Upper lobe of left lung (tissue), 6 donors: ENCODE measurements around the gene TLCD5. TPM values are rescaled to one million over a fixed set of nuclear protein-coding genes. Genes with fewer than 3 reads are reported as not detected.

Experiments used
- ATAC-seq, 2 donors: fragments of 200-7000 bp; cut with Tn5 transposase; one replicate each; pipeline ENCODE4 v1.9.1; 2022; ENCODE audit warnings: mild to moderate bottlenecking in 2 of 2, moderate library complexity in 2 of 2; ENCODE audit not compliant: low FRiP score in 2 of 2
- DNase-seq, 2 donors: peaks; one replicate each; pipeline ENCODE4 v3.0.0-alpha.2; 2019 to 2020
- H3K27ac ChIP-seq, 4 donors: fragments of 200-600 bp; sonication (generic); one replicate each; pipeline ENCODE4 v1.5.1; 2016 to 2019
- H3K27me3 ChIP-seq, 4 donors: fragments of 200-600 bp; sonication (generic); one replicate each; pipeline ENCODE4 v1.5.1; 2017 to 2019
- H3K36me3 ChIP-seq, 4 donors: fragments of 200-600 bp; sonication (generic); one replicate each; pipeline ENCODE4 v1.5.1; 2016 to 2019
- H3K4me1 ChIP-seq, 4 donors: fragments of 200-600 bp; sonication (generic); one replicate each; pipeline ENCODE4 v1.5.1; 2018 to 2019
- H3K4me3 ChIP-seq, 4 donors: fragments of 200-600 bp; sonication (generic); one replicate each; pipeline ENCODE4 v1.5.1; 2017 to 2019; ENCODE audit warnings: mild to moderate bottlenecking in 2 of 4, moderate library complexity in 1 of 4
- H3K9me3 ChIP-seq, 4 donors: fragments of 200-600 bp; sonication (generic); one replicate each; pipeline ENCODE4 v1.5.1; 2018 to 2019
- EP300 ChIP-seq, 4 donors: sonication (generic); formaldehyde crosslinking; IDR thresholded peaks; one replicate each; pipeline ENCODE4 v1.5.1; 2017; ENCODE audit warnings: antibody characterized with exemption in 4 of 4, control low read depth in 2 of 4
- POLR2A ChIP-seq, 4 donors: fragments of 450-650 bp; IDR thresholded peaks; one replicate each; pipeline ENCODE4 v1.5.1; 2016 to 2017; ENCODE audit warnings: antibody characterized with exemption in 4 of 4, mild to moderate bottlenecking in 2 of 4
- POLR2AphosphoS5 ChIP-seq, 2 donors: sonication (generic); formaldehyde crosslinking; IDR thresholded peaks; one replicate each; pipeline ENCODE4 v1.5.1; 2017; ENCODE audit warnings: antibody characterized with exemption in 2 of 2
- WGBS, 2 donors: methylation state at CpG; one replicate each; pipeline ENCODE4 v1.1.5; 2017 to 2018; 5-methylcytosine and 5-hydroxymethylcytosine counted together
- total RNA-seq, 6 donors: library from RNA; depleted of rRNA in 4 of 6; stranded (reverse); fragments of >200 nt in 4 of 6; gene quantifications; one replicate each; pipeline versions ENCODE4 v1.1.0 to v1.2.1, GENCODE V29; 2016 to 2021
- TF ChIP-seq, protein P1 (sequence below), 6 experiments: fragments of 450-650 bp in 4 of 6; fragments of 200-600 bp in 2 of 6; sonication (generic) in 2 of 6; IDR thresholded peaks; one replicate each; pipeline ENCODE4 v1.5.1; 2016 to 2019; ENCODE audit warnings: antibody characterized with exemption in 6 of 6
- donor health status: DM: no; HTN: no; CAD: no; lungs with moderate emphysema.
- donor health status: DM: no; HTN: yes; CAD: no; lungs with severe emphysema.

Gene TLCD5
- total RNA-seq, 6 donors from 2014 or later: 1.2 to 5.4 (median 3.1) TPM

GRCh38 chr11:120298461-120298860 is 26.6 kb upstream of the TLCD5 start:
- TF ChIP-seq EP300 (IDR thresholded peaks at IDR 0.05): no peak
- no peak for TF ChIP-seq POLR2A (IDR thresholded peaks at IDR 0.05)
- TF ChIP-seq, protein P1, sequence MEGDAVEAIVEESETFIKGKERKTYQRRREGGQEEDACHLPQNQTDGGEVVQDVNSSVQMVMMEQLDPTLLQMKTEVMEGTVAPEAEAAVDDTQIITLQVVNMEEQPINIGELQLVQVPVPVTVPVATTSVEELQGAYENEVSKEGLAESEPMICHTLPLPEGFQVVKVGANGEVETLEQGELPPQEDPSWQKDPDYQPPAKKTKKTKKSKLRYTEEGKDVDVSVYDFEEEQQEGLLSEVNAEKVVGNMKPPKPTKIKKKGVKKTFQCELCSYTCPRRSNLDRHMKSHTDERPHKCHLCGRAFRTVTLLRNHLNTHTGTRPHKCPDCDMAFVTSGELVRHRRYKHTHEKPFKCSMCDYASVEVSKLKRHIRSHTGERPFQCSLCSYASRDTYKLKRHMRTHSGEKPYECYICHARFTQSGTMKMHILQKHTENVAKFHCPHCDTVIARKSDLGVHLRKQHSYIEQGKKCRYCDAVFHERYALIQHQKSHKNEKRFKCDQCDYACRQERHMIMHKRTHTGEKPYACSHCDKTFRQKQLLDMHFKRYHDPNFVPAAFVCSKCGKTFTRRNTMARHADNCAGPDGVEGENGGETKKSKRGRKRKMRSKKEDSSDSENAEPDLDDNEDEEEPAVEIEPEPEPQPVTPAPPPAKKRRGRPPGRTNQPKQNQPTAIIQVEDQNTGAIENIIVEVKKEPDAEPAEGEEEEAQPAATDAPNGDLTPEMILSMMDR (IDR thresholded peaks at IDR 0.05): no peak
- no peak for TF ChIP-seq POLR2AphosphoS5 (IDR thresholded peaks at IDR 0.05)

DNA sequence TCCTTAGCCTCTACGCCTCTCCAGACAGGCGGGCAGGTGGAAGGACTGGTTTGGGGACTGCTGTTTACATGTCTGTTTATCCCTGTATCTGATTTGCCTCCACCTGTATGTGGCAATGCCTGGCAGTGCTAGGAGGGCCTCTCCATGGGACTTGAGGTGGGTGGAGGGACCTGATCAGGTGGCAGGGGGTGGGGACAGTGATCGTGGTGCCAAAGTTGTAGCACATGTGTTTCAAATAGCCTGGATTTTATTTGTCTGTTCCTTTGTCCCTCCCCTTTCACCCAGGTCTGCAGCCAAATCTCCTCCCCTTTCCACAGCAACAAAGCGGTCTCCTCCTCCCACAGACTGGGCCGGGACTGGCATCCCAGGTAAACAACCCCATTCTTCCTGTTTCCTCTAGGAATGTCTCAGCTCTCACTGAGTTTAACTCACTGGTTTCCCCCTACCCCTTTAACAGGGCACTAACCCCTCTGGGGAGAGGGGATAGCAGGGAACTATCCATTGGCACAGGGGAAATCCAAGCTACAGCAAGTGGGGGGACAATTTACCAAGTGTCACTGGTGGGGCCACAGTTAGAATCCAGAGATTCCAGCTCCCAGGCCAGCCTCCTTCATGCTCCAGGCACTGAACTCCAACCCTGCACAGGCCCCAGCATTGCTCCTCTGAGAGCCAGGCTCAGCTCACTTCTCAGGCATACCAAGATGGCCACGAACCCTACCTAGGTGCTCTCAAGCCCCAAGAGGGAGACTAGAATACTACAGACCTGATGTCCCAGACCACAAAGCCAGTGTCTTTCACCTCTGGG is 22.9 kb upstream of the TLCD5 start:
- ATAC-seq (peak; percentile 21 to 90), DNase-seq (peak in 1 of 2 donors; percentile 91)
- H3K4me3 ChIP-seq: no peak overlapping the region
- no peaks in the 10 kb centered on the region for H3K36me3 ChIP-seq
- peak overlapping the region in 3 of 4 donors; percentile 37 to 81 (median 69) for H3K27ac ChIP-seq
- no peaks in the 10 kb centered on the region for H3K9me3 ChIP-seq
- TF ChIP-seq EP300 (IDR thresholded peaks at IDR 0.05) (peak in 1 of 4 donors; percentile 79), POLR2A (IDR thresholded peaks at IDR 0.05) (peak in 1 of 4 donors; percentile 33), POLR2AphosphoS5 (IDR thresholded peaks at IDR 0.05) (peak; percentile 37 to 68)
- TF ChIP-seq, protein P1 (IDR thresholded peaks at IDR 0.05): no peak
- 52 to 67% methylated on average over 6 of the region's 6 CpGs for WGBS, 2 donors
- H3K4me1 ChIP-seq: peaks cover 0 to 24% (median 9%) of the 10 kb centered on the region in 4 donors
- no peaks in the 10 kb centered on the region for H3K27me3 ChIP-seq

More at GRCh38 chr11:120298461-120298860, 26.6 kb upstream of the TLCD5 start:
- H3K27me3 ChIP-seq: no peaks in the 10 kb centered on the region
- H3K4me1 ChIP-seq: peaks cover 0 to 19% (median 9%) of the 10 kb centered on the region in 4 donors
- H3K9me3 ChIP-seq: no peaks in the 10 kb centered on the region
- H3K4me3 ChIP-seq: no peak overlapping the region
- WGBS, 2 donors: 89% methylated on average over 5 of the region's 5 CpGs
- ATAC-seq (no peak), DNase-seq (no peak)
- H3K36me3 ChIP-seq: no peaks in the 10 kb centered on the region
- no peak overlapping the region for H3K27ac ChIP-seq

DNA sequence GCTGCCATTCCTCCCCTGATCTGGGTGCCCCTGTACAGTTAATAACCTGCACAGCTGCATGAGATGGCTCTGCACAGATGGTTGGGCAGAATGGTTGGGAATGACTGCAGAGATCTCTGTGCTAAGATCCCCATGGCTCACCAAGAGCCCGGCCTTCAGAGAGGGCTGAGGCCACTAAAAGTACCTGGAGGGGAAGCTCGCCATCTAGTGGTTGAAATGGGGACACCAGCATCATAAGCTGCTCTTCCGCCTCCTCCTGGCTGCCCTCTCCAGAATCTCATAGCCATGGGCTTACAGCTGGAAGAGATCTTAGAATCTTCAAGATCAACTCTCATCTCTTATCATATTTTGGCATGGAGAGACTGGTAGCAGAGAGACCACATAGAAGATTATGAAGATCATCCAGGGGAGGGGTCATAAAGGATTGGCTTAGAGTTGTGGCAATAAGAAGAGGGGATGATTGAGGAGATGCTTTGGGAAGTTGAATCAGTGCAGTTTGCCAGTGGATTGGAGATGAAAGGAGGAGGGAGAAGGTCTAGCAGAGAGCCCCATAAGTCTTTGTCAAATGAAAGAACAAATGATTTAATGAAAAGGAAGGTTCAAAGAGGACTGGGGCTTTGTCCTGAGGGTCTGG is 22.0 kb upstream of the TLCD5 start:
- 15% methylated on average over 2 to 3 of the region's 3 CpGs for WGBS, 2 donors
- ATAC-seq (peak; percentile 78 to 85), DNase-seq (peak in 1 of 2 donors; percentile 73)
- Histone ChIP-seq H3K9me3 (no peaks in the 10 kb centered on the region), H3K27ac (peak overlapping the region in 2 of 4 donors; percentile 69 to 81), H3K4me3 (no peak overlapping the region), H3K27me3 (no peaks in the 10 kb centered on the region), H3K4me1 (peaks cover 0 to 24% (median 9%) of the 10 kb centered on the region in 4 donors), H3K36me3 (no peaks in the 10 kb centered on the region)
- TF ChIP-seq, protein P1 (IDR thresholded peaks at IDR 0.05): peak; percentile 60 to 86 (median 74)
- no peak for TF ChIP-seq POLR2AphosphoS5 (IDR thresholded peaks at IDR 0.05)

GRCh38 chr11:120304526-120304925 is 20.6 kb upstream of the TLCD5 start:
- ATAC-seq (no peak), DNase-seq (no peak)
- Histone ChIP-seq H3K4me3 (no peak overlapping the region), H3K4me1 (peaks cover 0 to 23% (median 9%) of the 10 kb centered on the region in 4 donors), H3K27me3 (no peaks in the 10 kb centered on the region), H3K9me3 (no peaks in the 10 kb centered on the region), H3K36me3 (no peaks in the 10 kb centered on the region), H3K27ac (no peak overlapping the region)
- TF ChIP-seq POLR2A (IDR thresholded peaks at IDR 0.05) (no peak), EP300 (IDR thresholded peaks at IDR 0.05) (no peak), POLR2AphosphoS5 (IDR thresholded peaks at IDR 0.05) (no peak)
- TF ChIP-seq, protein P1 (IDR thresholded peaks at IDR 0.05): no peak
